HG03565 (cell line): Measurements from ENCODE around the gene ATP9A.
"Not testable (repeated sequence)": the region's sequence is repeated elsewhere in the genome, so short reads cannot be mapped to it uniquely, and the experiment has no call there.

Source experiments
- ATAC-seq: cut with Tn5 transposase; IDR thresholded peaks from one replicate; pipeline ENCODE4 v1.9.1; 2021; ENCODE audit warnings: mild to moderate bottlenecking, moderate library complexity; ENCODE audit not compliant: unreplicated experiment

The ATP9A gene

DNA sequence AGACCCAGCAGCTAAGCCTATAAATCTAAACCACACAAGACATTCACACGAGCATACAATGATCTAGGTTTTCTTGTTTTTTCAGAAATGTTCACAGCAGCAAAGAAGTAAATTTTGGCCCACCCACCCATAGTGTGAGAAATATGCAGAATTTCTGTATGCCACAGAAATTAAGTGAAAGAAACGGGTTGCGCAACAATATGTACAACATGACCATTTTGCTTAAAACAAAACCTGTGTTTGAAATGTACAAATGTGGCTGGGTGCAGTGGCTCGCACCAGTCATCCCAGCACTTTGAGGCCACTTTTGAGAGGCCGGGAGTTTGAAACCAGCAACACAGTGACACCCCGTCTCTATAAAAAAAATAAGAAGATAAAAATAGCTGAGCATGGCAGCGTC, 24.8 kb upstream of the ATP9A start:
- ATAC-seq, result no peak

- ATAC-seq, result no peak
Measured at GRCh38 chr20:51791626-51792025, 23.4 kb upstream of the ATP9A start.

DNA sequence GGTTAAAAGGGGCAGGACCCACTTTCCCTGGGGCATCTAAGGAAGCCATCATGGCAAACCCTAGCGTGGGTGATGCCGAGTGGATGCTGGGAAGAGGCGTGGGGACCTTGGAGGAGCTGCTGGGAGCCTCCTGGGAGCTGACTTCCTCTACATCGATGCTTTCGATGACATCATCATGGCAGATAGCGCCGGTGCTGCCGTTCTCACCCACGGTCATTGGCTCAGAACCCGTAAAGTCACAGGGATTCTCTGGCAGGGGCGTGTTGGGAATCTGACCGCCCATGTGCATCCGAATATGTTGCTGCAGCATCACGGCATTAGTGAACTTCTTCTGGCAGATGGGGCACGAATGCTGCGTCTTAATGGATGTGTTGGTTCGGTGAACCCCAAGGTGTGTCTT, 22.1 kb upstream of the ATP9A start:
- ATAC-seq, result no peak

- ATAC-seq, result no peak
Measured at GRCh38 chr20:51789434-51789833, 21.2 kb upstream of the ATP9A start.

DNA sequence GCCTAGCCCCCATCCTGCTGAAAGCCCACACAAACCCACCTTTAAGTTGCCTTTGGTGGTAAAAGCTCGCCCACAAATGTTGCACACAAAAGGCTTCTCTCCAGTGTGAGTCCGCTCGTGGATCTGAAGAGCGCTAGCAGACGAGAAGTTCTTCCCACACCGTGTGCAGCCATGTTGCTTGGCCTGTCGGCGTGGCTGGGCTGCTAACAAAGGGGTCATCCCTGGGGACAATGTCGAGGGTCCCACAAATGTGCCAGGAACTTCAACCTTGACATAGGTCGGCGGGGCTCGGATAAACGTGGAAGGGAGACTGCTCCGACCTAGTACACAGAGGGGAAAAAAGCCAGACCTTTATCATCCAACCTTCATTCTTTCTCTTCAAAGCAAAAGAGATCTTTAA, 20.6 kb upstream of the ATP9A start:
- ATAC-seq, result no peak

DNA sequence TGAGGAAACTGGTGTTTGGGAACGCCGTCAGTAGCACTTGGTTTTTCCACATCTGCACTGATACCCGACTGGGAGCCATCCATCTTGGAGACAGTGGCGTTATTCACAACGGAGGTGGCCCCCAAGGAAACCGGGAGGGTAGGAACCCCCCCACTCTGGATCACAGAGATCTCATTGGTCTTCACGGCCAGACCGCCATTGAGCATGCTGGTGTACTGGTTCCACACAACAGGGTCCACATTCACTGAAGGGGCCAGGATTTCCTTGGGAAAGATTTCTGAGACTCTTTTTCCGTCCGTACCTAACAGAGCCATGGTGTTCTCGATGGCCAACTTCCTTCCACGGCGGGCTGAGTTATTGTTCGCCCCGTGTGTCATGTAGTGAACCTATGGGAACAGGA, 16.1 kb upstream of the ATP9A start:
- ATAC-seq, result no peak

GRCh38 chr20:51778229-51778759, 10.1 kb upstream of the ATP9A start:
- not testable (repeated sequence) for ATAC-seq

DNA sequence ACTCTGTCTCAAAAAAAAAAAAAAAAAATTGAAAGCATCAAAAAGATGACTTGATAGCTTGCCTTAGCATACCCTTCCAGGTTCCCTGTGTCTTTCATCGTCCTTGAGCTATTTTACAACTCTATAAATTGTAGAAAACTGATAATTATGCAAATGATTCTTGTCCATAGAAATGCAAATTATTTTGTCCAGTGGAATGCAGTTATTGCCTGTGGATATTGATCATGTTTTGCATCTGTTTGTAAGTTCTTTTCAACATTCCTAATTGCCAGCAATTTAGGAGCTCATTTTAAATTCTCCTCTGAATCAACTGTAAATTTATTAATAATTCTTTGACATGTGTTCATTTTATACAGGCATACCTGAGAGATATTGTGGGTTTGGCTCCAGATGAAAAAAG, 7.1 kb upstream of the ATP9A start:
- ATAC-seq, result no peak

- ATAC-seq, result no peak
Measured at GRCh38 chr20:51772236-51772635, 4.0 kb upstream of the ATP9A start.

GRCh38 chr20:51769976-51770615, 1.9 kb upstream of the ATP9A start:
- no peak for ATAC-seq

DNA sequence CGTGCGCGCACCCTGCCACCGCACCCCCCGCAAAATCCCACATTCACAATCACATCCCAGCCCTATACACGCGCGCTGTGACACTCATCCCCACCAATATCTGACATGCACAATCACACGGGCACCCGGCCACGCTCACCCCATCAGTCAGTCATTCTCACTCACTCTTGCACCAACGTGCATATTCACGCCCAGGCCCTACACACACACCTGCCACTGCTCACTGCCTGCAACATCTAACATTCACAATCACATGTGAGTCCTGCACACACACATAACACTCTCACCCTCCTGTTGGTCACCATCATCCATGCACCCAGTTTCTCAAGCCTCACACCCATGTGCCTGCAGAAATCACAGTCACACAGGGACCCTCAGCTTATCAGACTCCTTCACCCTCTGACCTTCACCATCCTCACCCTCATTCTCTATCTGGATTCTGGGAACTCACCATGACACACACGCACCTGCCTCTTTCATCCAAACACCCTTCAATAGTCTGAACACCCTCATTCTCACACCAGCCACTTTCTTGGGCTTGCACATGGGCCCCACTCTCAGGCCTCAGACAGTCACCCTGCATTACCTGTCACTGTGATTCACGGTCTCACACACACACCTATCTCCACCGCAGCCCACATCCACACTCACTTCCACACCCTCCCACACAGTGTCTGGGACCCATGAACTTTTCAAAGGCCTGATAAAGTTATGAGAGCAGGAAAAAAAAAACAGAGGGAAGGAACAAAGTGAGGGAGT, 748 bp upstream of the ATP9A start:
- ATAC-seq, result no peak

GRCh38 chr20:51766994-51767866, 960 bp downstream of the ATP9A start:
- no peak for ATAC-seq

- not testable (repeated sequence) for ATAC-seq
Measured at GRCh38 chr20:51765381-51765780, 2.8 kb downstream of the ATP9A start.

- ATAC-seq, result no peak
Measured at GRCh38 chr20:51763965-51764602, 4.1 kb downstream of the ATP9A start.

GRCh38 chr20:51760905-51761546, 7.2 kb downstream of the ATP9A start:
- ATAC-seq, result no peak

DNA sequence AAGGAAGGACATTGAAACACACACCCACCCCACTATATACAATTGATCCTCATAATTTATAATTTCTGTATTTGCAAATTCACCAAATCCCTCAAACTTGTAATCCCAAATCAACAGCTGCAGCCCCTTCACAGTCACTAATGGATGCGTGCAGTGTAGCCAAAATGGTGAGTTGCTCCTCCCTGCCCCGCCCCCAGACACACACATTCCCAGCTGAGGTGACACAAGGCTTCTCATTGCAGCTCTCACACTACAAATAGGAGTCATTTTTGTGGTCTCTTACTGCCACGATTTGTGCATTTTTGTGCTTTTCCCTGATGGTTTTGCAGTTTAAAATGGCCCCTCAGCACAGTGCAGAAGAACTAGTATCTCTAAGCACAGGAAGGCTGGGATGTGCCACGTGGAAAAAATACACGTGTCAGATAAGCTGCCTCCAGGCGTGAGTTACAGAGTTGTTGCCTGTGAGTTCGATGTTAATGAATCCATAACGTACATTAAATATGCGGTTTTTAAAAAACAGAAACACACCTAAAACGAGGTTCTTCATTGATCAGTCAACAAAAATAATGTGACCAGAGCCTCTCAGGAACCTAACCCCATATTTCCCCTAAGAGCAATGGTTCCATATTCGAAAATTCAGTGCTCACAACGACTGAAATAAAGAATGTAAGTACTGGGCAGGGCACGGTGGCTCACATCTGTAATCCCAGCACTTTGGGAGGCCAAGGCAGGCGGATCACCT, 8.2 kb downstream of the ATP9A start:
- ATAC-seq, result no peak

GRCh38 chr20:51758978-51759544, 9.1 kb downstream of the ATP9A start:
- no peak for ATAC-seq

- ATAC-seq, result no peak
Measured at GRCh38 chr20:51757226-51757625, 11.0 kb downstream of the ATP9A start.

- ATAC-seq, result no peak
Measured at GRCh38 chr20:51756653-51757052, 11.5 kb downstream of the ATP9A start.
